Calu3 (cell line): ENCODE measurements around the gene JSRP1. TPM values are rescaled to one million over a fixed set of nuclear protein-coding genes. Genes with fewer than 3 reads are reported as not detected.

Experiments
- BruUV-seq: library from RNA; stranded (reverse); fragments of 400-500 nt; replicated peaks from 2 replicates; lab custom pipeline; 2021; lab: Mats Ljungman, UMichigan
- CTCF ChIA-PET: fragments of 300-600 bp; sonication (Branson Sonifier 250); formaldehyde crosslinking; loops from one replicate; lab custom pipeline; 2022; ENCODE audit warnings: antibody characterized with exemption; lab: Charles Lee
- DNase-seq: peaks from one replicate; pipeline ENCODE4 v3.0.0; 2022
- H3K27ac Mint-ChIP-seq: one replicate; pipeline ENCODE4 v1.8.0; 2022; ENCODE audit warnings: mixed read lengths; ENCODE audit not compliant: unreplicated experiment
- H3K27me3 Mint-ChIP-seq: one replicate; pipeline ENCODE4 v1.8.0; 2022; ENCODE audit warnings: mixed read lengths; ENCODE audit not compliant: unreplicated experiment
- H3K36me3 Mint-ChIP-seq: one replicate; pipeline ENCODE4 v1.8.0; 2022; ENCODE audit warnings: mild to moderate bottlenecking, moderate library complexity, mixed read lengths; ENCODE audit not compliant: insufficient read depth, unreplicated experiment
- H3K4me1 Mint-ChIP-seq: one replicate; pipeline ENCODE4 v1.8.0; 2022; ENCODE audit warnings: mild to moderate bottlenecking, low read depth, mixed read lengths; ENCODE audit not compliant: unreplicated experiment
- H3K4me3 Mint-ChIP-seq: one replicate; pipeline ENCODE4 v1.8.0; 2022; ENCODE audit warnings: mild to moderate bottlenecking, low read depth, moderate library complexity, mixed read lengths; ENCODE audit not compliant: unreplicated experiment
- H3K9me3 Mint-ChIP-seq: one replicate; pipeline ENCODE4 v1.8.0; 2022; ENCODE audit warnings: low read depth, mixed read lengths; ENCODE audit not compliant: unreplicated experiment
- intact Hi-C: fragments of 100-400 bp; cut with micrococcal nuclease; formaldehyde crosslinking; loops from one replicate; pipeline ENCODE4 v1.10.0; 2022; ENCODE audit not compliant: unreplicated experiment
- total RNA-seq: library from RNA; stranded (reverse); gene quantifications from 2 replicates; pipeline ENCODE4 v1.2.3, GENCODE V29; 2022
- TF ChIP-seq, protein P1 (sequence below): fragments of 200-600 bp; IDR thresholded peaks from one replicate; pipeline ENCODE4 v1.8.0; 2022; ENCODE audit warnings: antibody characterized with exemption; ENCODE audit not compliant: unreplicated experiment

Gene JSRP1
- total RNA-seq, 1 experiment from 2014 or later = 0.73 TPM

DNA sequence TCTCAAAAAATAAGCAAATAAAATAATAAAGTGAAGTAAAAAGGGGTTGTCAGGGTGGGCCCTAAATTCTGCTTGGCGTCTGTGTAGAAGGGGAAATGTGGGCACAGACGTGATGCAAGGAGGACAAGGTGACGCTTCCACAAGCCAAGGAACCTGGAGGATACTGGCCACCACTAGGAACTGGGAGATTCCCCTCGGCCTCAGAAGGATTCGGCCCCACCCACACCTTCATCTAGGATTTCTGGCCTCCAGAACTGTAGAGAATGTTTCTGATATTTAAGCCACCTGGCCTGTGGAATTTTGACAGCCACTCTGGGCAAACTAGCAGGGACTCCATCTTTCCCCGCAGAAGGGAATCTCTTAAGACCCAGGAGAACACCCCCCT is 21.2 kb downstream of the JSRP1 start:
- TSS peak; percentile 57 for BruUV-seq
- no peak overlapping the region for H3K27ac Mint-ChIP-seq
- H3K9me3 Mint-ChIP-seq = no peaks in the 10 kb centered on the region
- CTCF ChIA-PET = interaction anchor here (0.5 to 1.1 kb wide), 5 partner anchors 27 to 357 kb away, joined by 3 to 6 read pairs (median 4); no protein-coding TSS in a partner anchor
- H3K4me1 Mint-ChIP-seq = peaks cover 19% of the 10 kb centered on the region
- intact Hi-C loops = loop anchor here (5.0 to 10.0 kb wide), 2 partner anchors 37 to 80 kb away; partner anchors contain the start of gene AP3D1
- H3K4me3 Mint-ChIP-seq = peak overlapping the region; percentile 78
- H3K36me3 Mint-ChIP-seq = peaks cover 82% of the 10 kb centered on the region
- TF ChIP-seq, protein P1, sequence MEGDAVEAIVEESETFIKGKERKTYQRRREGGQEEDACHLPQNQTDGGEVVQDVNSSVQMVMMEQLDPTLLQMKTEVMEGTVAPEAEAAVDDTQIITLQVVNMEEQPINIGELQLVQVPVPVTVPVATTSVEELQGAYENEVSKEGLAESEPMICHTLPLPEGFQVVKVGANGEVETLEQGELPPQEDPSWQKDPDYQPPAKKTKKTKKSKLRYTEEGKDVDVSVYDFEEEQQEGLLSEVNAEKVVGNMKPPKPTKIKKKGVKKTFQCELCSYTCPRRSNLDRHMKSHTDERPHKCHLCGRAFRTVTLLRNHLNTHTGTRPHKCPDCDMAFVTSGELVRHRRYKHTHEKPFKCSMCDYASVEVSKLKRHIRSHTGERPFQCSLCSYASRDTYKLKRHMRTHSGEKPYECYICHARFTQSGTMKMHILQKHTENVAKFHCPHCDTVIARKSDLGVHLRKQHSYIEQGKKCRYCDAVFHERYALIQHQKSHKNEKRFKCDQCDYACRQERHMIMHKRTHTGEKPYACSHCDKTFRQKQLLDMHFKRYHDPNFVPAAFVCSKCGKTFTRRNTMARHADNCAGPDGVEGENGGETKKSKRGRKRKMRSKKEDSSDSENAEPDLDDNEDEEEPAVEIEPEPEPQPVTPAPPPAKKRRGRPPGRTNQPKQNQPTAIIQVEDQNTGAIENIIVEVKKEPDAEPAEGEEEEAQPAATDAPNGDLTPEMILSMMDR = no peak
- DNase-seq = no peak
- H3K27me3 Mint-ChIP-seq = no peaks in the 10 kb centered on the region

DNA sequence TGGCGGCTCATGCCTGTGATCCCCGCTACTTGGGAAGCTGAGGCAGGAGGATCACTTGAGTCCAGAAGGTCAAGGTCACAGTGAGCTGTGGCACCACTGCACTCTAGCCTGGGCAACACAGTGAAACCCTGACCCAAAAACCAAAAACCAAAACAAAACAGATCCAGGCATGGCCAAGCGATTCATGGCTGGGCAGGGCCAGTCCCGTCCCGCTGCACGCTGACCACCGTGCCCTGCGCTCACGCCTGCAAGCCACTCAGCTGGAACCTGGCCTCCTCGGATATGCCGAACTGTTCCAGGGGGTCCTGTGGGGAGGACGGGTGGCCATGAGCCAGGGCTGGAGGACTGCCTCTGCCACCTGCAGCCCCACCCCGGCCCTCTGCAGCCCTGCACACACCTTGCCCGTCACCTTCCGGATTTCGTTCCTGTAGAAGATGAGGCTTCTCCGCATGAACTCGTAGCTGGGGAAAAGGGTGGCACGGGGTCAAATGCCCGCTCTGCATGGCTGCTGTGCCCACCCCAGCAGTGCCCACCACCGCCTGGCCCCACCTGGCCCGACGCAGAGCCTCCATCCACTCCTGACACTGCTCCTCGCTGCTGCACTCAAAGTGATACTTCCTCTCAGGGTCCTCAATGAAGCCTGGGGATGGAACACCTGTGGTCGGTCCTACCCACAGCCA is 22.5 kb downstream of the JSRP1 start:
- no TSS peak for BruUV-seq
- Mint-ChIP-seq H3K27me3 (no peaks in the 10 kb centered on the region), H3K27ac (no peak overlapping the region), H3K36me3 (peaks cover 82% of the 10 kb centered on the region), H3K9me3 (no peaks in the 10 kb centered on the region), H3K4me3 (peak overlapping the region; percentile 78), H3K4me1 (peaks cover 6% of the 10 kb centered on the region)
- CTCF ChIA-PET = no interaction called here
- TF ChIP-seq, protein P1 = no peak
- no peak for DNase-seq
- intact Hi-C loops = loop anchor here (10.0 kb wide), 1 partner anchor 79 kb away; the partner anchor contains the start of gene AP3D1

DNA sequence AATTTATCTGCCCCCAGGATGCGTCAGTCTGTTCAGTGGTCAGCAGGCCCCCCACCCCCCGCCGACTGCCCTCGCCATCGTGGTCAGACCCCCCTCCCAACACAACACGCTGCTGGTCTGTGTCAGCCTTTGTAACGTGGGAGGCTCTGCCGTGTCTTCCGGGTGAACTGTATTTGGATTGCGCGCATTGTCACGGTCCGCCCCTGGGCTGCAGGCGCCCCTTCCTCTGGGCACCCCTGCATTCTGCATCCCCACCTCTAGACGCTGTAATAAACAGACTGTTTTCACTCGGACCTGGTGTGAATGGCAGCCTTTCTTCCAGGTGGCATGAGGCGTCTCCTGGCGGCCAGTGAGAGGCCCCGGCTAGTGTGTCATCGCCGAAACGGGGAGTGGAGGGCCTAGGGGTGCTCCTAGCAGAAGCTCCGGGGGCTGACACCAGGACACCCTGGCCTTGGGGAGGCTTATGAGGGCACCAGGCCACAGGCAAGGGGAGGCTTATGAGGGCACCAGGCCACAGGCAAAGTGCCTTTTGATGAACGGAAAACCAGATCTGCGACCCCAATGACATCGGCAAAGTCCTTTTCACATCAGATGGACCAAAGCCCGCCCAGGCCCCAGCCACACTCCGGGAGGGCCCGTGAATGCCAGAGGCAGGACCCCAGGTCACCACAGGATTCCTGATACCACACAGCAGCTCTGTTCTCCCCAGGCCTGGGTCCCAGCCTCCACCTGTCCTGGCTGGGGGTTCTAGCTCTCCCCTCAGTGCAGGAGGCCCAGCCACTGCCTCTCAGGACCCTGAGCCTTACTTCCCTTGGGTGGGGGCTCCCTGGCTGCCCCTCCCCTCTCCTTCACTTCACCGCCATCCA is 23.7 kb downstream of the JSRP1 start:
- Mint-ChIP-seq H3K4me1 (no peaks in the 10 kb centered on the region), H3K27ac (no peak overlapping the region), H3K9me3 (no peaks in the 10 kb centered on the region), H3K27me3 (no peaks in the 10 kb centered on the region), H3K36me3 (peaks cover 73% of the 10 kb centered on the region), H3K4me3 (no peak overlapping the region)
- BruUV-seq = no TSS peak
- TF ChIP-seq, protein P1 = no peak
- intact Hi-C loops = loop anchor here (10.0 kb wide), 1 partner anchor 78 kb away; the partner anchor contains the start of gene AP3D1
- CTCF ChIA-PET = interaction anchor here (0.5 kb wide), 1 partner anchor 405 kb away, joined by 4 read pairs; no protein-coding TSS in a partner anchor
- DNase-seq = no peak

DNA sequence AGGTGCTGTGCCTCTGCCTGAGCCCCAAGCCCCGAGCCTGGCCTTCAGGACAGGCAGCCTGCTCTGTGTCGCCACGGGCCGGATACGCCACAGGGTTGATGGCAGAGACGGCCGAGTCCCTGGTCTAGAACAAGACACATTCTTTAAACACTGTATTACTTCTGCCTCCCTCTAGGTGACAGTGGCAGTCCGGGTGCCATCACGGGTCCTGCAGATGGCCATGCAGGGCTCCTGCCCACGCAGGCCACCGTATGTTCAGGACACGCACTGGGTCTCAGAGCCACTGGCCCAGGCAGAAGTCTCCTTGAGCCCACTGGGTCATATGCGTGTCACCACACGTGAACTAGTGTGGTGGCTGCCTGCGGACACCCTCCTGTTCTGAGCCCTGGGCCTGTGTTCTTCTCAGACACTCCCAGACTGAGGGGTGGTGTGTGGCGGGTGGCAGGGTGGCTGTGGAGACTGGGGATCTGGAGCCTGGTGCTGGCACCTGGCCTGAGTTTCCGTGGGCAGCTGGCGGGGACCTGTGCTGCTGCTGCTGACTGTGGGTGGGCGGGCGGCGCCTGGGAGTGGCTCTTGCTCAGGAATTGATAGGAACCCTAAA is 24.5 kb downstream of the JSRP1 start:
- peaks cover 67% of the 10 kb centered on the region for H3K36me3 Mint-ChIP-seq
- no peaks in the 10 kb centered on the region for H3K9me3 Mint-ChIP-seq
- H3K4me1 Mint-ChIP-seq = no peaks in the 10 kb centered on the region
- peak; percentile 15 for DNase-seq
- TF ChIP-seq, protein P1 = no peak
- CTCF ChIA-PET = interaction anchor here (0.6 to 0.7 kb wide), 3 partner anchors 74 to 237 kb away, joined by 3 to 4 read pairs (median 4); no protein-coding TSS in a partner anchor
- no peak overlapping the region for H3K4me3 Mint-ChIP-seq
- no peak overlapping the region for H3K27ac Mint-ChIP-seq
- H3K27me3 Mint-ChIP-seq = no peaks in the 10 kb centered on the region
- intact Hi-C loops = loop anchor here (10.0 kb wide), 1 partner anchor 77 kb away; the partner anchor contains the start of gene AP3D1
- no TSS peak for BruUV-seq
